Muscle layer of duodenum (tissue), 2 donors: ENCODE results near the gene MBD3L5.

Experiments used
- H3K27ac ChIP-seq: one replicate; pipeline ENCODE4 v1.7.0; 2013; ENCODE audit warnings: mild to moderate bottlenecking, low read length
- H3K27me3 ChIP-seq: one replicate; pipeline ENCODE4 v1.7.0; 2013; ENCODE audit warnings: low read depth, mild to moderate bottlenecking, control low read depth, low read length
- H3K36me3 ChIP-seq, 2 donors: one replicate each; pipeline ENCODE4 v1.7.0; 2013; ENCODE audit warnings: low read length in 2 of 2, control low read depth in 1 of 2, mild to moderate bottlenecking in 1 of 2; ENCODE audit not compliant: insufficient read depth in 2 of 2, control insufficient read depth in 1 of 2
- H3K4me1 ChIP-seq, 2 donors: one replicate each; pipeline ENCODE4 v1.7.0; 2013; ENCODE audit warnings: low read length in 2 of 2, mild to moderate bottlenecking in 2 of 2, control low read depth in 1 of 2, moderate library complexity in 1 of 2; ENCODE audit not compliant: insufficient read depth in 2 of 2, control insufficient read depth in 1 of 2
- H3K4me3 ChIP-seq, 2 donors: one replicate each; pipeline ENCODE4 v1.7.0; 2013; ENCODE audit warnings: low read length in 2 of 2, low read depth in 1 of 2, mild to moderate bottlenecking in 1 of 2
- H3K9me3 ChIP-seq, 2 donors: one replicate each; pipeline ENCODE4 v1.7.0; 2013; ENCODE audit warnings: low read length in 2 of 2, control low read depth in 1 of 2, mild to moderate bottlenecking in 1 of 2; ENCODE audit not compliant: control insufficient read depth in 1 of 2
- donor health status: healthy.

The MBD3L5 gene

DNA sequence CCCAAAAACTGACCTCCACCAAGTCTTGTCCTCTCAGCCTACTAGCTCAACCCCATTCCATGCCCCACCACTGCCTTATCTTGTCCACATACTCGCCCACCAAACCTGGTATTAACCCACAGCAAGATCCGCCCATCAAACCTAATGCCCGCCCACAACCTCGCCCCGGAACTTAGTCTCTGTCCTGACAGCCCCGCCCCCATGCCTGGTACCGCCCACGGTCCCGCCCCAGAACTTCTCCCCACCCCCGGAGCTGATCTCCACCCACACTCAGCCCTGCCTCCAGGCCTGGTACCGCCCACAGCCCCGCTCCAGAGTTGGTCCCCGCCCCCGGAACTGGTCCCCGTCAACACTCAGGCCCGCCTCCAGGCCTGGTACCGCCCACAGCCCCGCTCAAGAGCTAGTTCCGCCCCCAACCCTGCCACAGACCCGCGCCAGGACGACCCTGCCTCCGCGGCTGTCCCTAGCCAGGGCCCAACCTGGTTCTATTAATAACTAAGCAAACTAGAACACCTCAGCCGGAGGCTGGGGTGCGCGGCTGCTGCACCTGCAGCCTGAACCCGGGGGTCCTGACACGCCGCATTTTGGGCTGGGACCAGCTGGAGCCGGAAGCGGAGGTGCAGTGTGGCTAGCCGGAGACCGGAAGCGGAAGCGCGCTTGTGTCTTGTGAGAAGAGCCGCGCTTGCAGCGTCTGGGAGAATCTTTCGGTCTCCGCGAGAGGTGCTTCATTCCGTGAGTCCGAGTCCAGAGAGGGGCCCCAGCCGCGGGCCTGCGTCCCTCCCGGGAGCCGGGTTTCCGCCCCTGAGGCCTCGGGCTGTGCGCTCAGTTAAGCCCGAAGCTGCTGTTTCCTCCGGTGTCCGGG, 38.9 kb downstream of the MBD3L5 start, which contains the start of gene ZNF557:
Gene ZNF557 (plus strand): TSS at position 662 of the 862 bp plus-strand sequence. CDS start 5,372 bp downstream, outside the sequence.
- Histone ChIP-seq H3K9me3 (peaks cover 0 to 2% of the 10 kb centered on the region in 2 donors), H3K4me1 (peaks cover 6 to 10% of the 10 kb centered on the region in 2 donors), H3K27ac (peak within 1 kb of the TSS; percentile 75), H3K27me3 (no peaks in the 10 kb centered on the region), H3K36me3 (peaks cover 17 to 21% of the 10 kb centered on the region in 2 donors), H3K4me3 (peak within 1 kb of the TSS; percentile 96 to 97)

DNA sequence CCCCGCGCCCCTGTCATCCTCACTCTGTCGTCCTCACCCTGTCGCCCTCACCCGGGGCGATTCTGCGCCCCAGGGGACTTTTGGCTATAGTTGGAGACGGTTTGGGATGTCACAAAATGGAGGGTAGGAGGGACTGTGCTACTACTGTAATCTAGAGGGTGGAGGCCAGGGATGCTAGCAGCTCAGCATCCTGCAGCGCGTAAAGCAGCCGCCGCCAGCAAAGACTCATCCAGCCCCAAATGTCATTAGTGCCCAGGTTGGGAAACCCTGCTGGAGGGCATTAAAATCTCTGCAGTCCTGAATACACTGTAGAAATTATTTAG, 39.5 kb downstream of the MBD3L5 start:
- Histone ChIP-seq H3K27me3 (no peaks in the 10 kb centered on the region), H3K9me3 (peaks cover 0 to 2% of the 10 kb centered on the region in 2 donors), H3K4me3 (peak overlapping the region; percentile 96 to 97), H3K27ac (peak overlapping the region; percentile 75), H3K36me3 (peaks cover 19 to 27% of the 10 kb centered on the region in 2 donors), H3K4me1 (peaks cover 6 to 10% of the 10 kb centered on the region in 2 donors)

DNA sequence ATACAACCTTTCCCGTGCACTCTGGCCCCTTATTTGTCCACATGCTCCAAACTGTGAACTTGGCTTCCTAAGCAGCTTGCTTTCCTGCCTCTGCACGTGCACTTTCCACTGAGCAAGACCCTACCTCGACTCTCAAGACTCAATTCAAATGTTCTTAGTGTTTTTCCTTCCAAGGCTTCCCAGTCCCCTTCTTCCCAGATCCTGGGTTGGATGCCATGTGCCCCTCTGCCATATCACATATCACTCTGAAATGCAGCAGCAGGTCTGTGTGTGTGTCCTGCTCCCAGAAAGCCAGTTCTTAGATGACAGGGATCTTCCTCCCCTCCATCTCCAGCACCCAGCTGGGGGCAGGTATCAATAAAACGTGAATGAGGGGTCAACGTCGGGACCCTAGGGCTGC, 42.2 kb downstream of the MBD3L5 start:
- no peak overlapping the region for H3K4me3 ChIP-seq
- no peak overlapping the region for H3K27ac ChIP-seq
- peaks cover 6 to 10% of the 10 kb centered on the region in 2 donors for H3K4me1 ChIP-seq
- peaks cover 44 to 54% of the 10 kb centered on the region in 2 donors for H3K36me3 ChIP-seq
- H3K9me3 ChIP-seq = peaks cover 4 to 25% of the 10 kb centered on the region in 2 donors
- no peaks in the 10 kb centered on the region for H3K27me3 ChIP-seq

DNA sequence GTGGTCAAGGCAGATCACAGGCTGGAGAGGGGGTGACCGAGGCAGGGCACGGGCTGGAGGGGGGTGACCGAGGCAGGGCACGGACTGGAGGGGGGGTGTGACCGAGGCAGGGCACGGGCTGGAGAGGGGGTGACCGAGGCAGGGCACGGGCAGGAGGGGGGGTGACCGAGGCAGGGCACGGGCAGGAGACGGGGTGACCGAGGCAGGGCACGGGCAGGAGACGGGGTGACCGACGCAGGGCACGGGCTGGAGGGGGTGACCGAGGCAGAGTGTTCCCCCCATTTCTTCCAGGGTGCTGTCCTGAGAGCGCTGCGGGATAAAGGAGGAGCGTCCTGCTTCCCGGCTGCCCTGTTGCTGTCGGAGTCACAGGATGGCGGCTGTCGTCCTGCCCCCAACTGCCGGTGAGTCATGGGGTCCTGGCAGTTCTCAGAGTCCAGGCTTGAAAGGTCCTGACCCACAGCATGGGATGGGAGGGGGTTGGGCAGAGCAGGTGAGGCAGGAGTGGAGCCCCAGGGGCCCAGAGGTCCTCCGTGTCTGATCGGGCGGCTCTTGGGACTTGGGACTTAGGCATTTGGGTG, 44.4 kb downstream of the MBD3L5 start:
- Histone ChIP-seq H3K4me1 (peaks cover 6 to 10% of the 10 kb centered on the region in 2 donors), H3K4me3 (peak overlapping the region in 1 of 2 donors; percentile 35), H3K27ac (no peak overlapping the region), H3K27me3 (no peaks in the 10 kb centered on the region), H3K9me3 (peaks cover 16 to 43% of the 10 kb centered on the region in 2 donors), H3K36me3 (peaks cover 63 to 76% of the 10 kb centered on the region in 2 donors)

DNA sequence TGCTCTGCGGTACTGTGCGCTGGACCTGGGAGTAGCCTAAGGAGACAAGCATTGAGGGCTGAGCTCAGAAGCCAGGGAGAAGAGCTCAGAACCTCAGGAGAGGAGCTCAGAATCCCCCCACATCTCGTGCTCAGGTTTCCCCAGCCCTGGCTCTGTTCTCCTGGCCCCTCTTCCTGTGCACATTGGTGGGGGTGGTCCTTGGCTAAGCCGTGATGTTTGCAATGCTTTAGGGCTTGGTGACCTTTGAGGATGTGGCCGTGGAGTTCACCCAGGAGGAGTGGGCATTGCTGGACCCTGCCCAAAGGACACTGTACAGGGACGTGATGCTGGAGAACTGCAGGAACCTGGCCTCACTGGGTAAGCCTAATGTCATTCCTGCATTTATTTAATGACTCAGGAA, 45.8 kb downstream of the MBD3L5 start:
- Histone ChIP-seq H3K4me3 (peak overlapping the region in 1 of 2 donors; percentile 40), H3K27ac (no peak overlapping the region), H3K36me3 (peaks cover 75 to 90% of the 10 kb centered on the region in 2 donors), H3K9me3 (peaks cover 27 to 56% of the 10 kb centered on the region in 2 donors), H3K27me3 (no peaks in the 10 kb centered on the region), H3K4me1 (no peaks in the 10 kb centered on the region)

DNA sequence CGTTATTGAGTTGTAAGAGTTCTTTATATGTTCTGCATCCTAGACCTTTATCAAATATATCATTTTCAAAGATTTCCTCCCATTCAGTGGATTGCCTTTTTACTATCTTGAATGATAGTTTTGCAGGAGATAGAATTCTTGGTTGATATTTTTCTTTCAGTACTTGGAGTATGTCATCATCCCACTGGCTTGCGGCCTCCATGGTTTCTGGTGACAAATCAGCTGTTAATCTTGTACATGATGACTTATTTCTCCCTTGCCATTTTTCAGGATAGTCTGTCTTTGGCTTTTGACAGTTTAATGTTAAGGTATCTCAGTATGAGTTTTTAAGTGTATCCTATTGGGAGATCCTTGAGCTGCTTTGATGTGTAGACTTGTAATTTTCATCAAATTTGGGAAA, 47.6 kb downstream of the MBD3L5 start:
- Histone ChIP-seq H3K27me3 (no peaks in the 10 kb centered on the region), H3K27ac (no peak overlapping the region), H3K36me3 (peaks cover 84 to 100% of the 10 kb centered on the region in 2 donors), H3K4me3 (peak overlapping the region in 1 of 2 donors; percentile 50), H3K4me1 (no peaks in the 10 kb centered on the region), H3K9me3 (peaks cover 45 to 73% of the 10 kb centered on the region in 2 donors)
